NCI-H1417 (cell line): ENCODE measurements around the gene WAC.
"Not testable (repeated sequence)": the region's sequence is repeated elsewhere in the genome, so short reads cannot be mapped to it uniquely, and the experiment has no call there.

Experiments used
- DNase-seq, 3 experiments: peaks; one replicate each; lab custom pipeline; 2025; lab: John Stamatoyannopoulos, UW

WAC gene

DNA sequence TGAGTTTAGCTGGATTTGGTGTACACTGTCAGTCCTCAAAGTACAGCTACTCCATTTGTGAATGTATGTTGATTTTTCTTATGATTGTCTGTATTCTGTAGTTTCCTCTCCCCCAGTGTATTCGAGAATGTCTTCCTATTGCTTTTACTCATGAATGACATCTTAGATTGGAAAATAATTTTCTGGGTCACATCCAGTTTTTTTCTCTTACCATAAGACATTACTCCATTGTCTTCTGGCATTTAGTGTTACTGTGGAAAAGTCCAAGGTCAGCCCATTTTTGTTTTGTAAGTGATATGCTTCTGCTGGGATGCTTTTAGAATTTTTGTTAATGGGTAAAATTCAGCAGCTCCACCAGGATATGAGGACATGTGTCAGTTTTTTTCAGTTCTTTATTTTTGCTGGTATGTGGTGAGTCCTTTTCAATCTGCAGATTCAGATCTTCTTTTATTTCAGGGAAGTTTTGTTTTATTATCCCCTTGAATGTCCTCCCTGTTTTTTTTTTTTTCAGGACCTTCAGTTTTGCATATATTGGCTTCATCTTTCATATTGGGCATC, 33.6 kb downstream of the WAC start:
- no peak for DNase-seq

DNA sequence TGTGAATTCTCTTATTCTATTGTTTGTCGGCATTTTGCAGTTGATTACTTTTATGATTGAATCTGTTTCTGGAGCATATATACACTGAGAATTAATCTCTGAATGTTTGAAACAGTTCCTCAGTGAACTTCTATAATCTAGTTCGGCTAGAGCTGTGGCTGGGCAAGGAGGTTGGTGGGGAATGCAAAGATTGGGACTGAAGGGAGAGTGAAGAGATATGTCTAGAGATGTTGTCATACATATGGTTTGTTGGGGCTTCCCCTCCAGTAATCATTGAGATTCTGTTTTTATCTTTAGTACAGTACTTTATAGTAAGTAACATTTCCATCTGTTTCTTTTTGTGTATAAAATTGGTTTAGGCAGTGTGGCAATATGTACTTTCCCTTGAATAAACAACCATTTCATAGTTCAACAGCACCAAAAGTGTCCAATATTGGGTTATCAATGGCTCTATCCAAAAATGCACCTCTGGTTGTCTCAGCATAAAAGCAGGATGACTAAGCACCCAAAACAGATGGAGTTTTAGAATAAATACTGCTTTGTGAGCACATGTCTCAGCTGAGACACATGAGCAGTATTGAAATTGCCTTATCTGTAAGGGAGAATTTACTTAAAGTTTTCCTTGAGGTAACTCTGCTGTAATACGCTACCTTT, 36.7 kb downstream of the WAC start:
- no peak for DNase-seq

DNA sequence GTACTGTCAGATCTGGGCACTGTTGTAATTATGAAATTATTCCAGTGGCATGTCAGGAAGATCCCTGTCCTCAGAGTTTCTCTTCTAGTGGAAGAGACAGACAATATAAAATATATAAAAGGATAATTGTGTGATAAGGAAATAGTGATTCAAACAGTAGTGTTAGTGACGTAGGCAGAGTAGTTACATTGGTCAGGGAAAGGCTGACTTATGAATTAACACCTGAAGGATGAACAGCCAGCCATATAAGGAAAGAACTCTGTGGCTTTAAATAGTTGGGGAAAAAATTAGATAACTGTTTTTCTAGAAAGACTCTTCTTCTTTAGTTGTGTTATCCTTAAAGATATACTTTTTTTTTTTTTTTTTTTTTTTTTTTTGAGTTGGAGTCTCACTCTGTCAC, 37.7 kb downstream of the WAC start:
- DNase-seq = no peak

DNA sequence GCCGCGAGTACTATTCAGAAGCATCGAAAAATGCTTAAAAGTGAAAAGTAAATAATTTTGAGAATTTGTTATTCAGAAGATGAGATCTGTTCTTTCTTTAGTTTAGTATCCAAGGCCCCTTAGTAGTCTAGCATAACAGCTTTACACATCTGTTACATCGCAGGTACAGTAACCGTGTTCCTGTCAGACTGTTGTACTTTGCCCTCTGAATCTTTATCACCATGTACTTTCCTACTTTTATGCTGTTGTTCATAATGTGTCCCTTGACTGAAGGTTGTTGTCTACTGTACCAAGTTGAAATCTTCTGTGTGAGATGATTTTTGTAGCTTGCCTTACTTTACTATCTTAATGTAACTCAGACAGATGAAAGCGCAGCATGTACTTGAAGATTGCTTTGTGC, 38.3 kb downstream of the WAC start:
- DNase-seq = no peak

DNA sequence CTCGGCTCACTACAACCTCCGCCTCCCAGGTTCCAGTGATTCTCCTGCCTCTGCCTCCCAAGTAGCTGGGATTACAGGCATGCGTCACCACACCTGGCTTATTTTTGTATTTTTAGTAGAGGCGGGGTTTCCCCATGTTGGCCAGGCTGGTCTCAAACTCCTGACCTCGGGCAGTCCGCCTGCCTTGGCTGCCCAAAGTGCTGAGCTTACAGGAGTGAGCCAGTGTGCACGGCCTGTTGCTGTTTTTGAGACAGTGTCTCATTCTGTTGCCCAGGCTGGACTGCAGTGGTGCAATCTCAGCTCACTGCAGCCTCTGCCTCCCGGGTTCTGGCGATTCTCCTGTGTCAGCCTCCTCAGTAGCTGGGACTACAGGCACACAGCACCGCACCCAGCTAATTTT, 41.3 kb downstream of the WAC start:
- DNase-seq = not testable (repeated sequence)

DNA sequence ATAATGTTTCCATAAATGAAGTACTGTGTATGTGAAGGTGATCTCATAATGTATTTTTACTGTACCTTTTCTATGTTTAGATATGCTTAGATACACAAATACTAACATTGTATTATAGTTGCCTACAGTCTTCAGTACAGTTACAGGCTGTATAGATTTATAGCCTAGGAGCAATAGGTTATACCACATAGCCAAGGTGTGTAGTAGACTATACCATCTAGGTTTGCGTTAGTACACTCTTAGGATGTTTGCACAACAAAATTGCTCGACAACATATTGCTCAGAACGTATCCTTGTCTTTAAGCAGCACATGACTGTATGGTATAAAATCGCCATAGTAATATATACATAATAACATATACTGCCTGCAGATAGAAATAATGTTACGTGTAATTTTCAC, 42.9 kb downstream of the WAC start:
- DNase-seq = peak in 1 of 3 experiments; percentile 2

DNA sequence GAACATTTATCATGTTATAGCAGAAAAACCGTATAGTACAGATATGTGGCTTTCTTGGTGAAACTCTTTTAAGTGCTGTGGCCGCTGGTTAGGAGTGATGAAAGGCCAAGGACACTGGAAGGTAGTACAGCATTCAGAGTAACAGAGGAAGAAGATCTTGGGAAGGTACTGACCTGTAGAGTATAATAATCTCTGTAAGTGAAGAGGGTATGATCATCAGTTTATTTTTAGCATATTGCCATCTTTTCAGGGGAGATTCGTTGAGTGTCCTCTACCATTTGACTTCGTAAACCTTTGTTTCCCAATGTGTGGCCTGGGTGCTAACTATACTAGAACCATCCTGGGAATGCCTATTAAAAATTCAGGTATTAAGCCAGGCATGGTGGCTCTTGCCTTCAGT, 44.6 kb downstream of the WAC start:
- no peak for DNase-seq

DNA sequence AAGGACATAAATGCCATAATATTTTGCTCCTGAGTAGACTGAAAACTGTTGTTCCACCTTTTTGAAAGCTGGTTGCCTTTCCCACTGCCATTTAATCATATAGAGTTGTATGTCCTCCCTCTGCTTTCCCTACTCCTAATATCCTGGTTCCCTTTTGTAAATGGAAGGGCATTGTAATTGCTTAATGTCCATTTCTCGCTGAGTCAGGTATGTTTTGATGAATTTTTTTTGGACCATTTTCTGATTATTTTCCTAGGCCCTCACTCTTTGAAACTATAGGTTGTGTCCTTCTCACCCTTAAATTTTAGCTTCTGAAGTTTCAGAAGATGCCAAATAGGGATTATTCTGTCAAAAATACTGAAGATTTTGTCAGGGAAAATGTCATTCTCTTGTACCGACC, 45.5 kb downstream of the WAC start:
- DNase-seq = no peak

DNA sequence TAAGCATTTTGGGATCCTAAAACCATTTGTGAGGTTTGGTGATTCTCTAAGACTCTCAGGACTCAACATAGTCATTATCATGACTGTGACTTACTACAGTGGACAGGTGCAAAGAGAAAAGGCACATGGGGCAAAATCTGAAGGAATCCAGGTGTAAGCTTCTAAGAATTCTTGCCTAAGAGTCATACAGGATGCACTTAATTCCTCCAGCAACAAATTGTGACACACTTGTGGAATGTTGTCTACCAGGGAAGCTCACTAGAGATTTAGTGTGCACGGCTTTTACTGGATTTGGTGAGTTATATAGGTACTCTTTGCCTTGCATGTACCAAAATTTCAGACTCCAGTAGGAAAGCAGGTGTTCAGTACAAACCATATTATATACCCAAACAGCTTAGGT, 47.9 kb downstream of the WAC start:
- DNase-seq = no peak

DNA sequence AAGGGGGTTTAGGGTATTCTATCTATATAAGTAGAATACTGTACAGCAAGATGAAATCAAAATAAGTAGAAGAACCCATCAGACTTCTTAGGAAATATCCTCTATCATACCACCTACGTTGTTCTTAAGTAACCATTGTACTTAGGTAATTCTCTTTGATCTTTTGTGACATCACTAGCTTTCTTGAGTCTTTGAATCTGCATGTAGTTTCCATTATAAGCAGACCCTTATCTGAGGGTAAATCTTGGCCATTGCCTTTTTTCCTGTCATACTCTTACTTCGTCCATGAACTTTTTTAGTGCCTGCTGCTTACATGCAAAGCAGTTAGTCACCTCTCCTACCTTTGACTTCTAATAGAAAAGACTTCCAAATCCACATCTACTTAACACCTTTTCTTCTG, 49.0 kb downstream of the WAC start:
- DNase-seq = no peak

DNA sequence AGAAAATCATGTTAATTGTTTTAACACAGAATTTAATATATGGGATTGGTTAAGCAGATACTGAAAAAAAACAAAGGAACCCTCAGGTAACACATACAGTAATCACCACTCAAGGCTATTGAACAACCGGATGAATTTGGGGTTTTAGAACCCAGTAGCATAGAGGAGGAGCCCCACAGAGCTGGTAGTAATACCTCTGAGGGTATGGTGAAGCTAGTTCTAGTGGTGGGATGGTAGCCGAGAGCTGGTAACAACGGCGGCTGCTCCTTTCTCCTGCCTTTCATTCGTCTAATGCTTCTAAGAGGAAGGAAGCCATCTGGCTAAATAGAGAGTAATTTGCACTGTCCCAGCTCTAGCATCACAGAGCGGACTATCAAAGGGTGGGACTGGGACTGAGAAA, 52.2 kb downstream of the WAC start:
- no peak for DNase-seq

DNA sequence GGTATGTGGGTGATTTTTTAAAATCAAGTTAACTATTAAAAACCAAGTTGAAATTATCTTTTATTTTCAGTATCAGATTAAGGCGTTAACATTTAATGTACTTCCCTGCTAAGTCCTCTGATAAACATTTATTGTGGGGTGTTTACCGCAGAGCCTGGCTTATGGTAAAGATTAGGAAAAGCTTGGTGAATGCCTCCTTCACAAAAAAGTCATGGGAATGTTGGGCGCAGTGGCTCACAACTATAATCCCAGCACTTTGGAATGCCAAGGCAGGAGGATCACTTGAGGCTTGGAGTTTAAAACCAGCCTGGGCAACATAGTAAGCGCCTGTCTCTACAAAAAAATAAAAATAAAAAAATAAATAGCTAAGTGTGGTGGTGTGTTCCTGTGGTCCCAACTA, 53.3 kb downstream of the WAC start:
- DNase-seq = no peak

DNA sequence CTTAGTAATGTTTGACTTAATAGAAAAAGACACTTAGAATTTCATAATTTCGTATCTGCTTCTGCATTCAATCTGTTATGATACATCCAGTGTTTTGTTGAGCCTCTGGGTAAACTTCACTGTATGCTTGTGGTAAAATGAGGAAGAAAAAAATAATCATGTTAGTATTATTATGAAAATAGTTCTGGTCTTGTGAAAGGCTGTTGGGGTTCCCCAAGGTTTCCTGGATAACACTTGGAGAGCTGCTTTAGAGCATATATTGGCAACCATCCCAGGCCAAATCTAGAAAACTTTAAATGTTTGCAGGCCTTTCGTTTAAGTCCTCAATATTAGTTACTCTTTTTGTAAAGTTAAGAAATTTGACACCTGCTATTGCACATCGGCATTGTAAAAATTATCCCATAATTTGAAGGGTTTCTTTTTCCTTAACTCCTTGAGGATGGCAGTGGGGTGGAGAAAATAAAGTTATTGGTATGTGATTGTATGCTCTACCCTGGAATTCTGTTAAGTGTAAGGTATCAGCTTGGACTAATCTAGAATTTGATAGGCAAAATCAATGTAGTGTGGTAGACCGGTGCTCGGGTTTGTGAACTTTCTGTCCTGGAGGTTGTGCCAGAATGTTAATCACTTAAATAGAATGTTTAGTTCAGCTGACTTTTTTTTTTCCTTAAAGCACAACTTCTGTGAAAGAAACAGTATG, 54.5 kb downstream of the WAC start:
- no peak for DNase-seq

DNA sequence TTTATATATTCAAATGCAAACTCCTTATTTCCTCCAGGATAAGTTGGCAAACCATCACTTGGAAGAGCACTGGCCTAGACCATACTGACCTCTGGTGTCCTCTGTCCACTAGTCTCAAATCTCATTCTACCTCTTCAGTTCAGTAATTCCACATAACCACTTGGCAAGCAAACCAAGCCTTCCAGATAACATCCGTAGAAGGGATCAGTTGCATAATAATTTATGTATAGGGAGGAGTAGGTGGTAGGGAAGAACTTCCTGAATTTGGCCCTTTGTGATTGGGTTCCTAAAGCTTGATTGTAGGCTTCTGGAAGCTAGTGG, 55.0 kb downstream of the WAC start:
- no peak for DNase-seq

DNA sequence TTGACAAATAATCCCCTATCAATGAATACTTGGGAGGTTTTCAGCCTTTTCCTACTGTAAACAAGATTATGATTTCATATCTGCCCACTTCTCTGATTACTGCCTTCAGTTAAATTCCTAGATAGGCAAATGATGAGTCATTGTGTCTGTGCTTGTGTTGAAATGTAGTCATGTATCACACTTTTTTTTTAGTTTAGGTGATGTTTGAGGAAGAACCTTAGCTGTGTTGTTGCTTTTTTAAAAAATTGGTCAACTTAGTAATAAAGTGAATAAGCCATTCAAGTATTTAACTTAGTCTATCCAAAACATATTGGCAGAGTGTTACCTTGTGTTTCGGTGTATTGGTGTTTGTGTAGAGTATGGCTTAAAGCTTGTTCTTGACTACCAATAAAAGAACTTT, 60.0 kb downstream of the WAC start:
- no peak for DNase-seq

DNA sequence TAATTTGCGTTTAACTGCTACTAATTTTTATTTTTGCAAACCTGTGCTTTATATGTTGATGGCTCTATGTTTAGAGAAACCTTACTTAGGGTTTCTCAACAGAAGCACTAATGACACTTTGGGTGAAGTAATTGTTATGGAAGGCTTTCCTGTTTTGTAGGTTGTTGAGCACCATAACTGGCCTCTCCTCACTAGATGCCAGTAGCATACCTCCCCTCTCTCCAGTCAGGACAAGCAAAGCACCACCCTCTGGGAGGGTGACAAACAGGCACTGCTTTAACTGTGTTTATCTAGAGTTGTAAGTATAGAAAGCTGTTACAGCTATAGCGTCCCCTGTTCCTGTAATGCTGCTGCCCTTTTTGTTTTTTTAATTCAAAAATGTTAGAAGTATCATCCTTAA, 60.9 kb downstream of the WAC start:
- DNase-seq = no peak

DNA sequence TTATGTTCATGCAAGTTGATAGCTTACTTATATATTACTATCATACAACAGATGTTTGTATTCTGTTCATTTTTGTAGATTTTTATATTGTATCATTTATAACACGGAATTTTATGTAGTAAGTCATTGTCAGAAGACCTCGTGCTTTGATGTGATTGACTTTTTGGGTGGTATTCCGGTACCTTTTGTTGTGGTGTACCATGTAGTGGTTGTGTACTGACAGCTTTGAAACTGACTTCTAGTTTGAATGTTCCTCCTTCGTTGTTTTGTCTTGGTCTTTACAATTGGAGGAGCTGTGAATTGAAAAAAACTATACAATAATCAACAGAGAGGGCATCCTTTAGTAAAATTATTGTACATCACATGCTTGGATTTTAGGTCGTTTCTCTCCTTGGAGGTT, 61.5 kb downstream of the WAC start:
- no peak for DNase-seq

DNA sequence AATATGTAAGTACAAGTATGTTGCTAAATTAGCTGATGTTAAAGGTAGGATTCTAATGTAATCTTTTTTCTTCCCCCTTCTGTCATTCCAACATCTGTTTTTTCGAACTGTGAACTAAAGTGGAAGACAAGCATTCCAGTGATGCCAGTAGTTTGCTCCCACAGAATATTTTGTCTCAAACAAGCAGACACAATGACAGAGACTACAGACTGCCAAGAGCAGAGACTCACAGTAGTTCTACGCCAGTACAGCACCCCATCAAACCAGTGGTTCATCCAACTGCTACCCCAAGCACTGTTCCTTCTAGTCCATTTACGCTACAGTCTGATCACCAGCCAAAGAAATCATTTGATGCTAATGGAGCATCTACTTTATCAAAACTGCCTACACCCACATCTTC, 62.7 kb downstream of the WAC start:
- DNase-seq = no peak

DNA sequence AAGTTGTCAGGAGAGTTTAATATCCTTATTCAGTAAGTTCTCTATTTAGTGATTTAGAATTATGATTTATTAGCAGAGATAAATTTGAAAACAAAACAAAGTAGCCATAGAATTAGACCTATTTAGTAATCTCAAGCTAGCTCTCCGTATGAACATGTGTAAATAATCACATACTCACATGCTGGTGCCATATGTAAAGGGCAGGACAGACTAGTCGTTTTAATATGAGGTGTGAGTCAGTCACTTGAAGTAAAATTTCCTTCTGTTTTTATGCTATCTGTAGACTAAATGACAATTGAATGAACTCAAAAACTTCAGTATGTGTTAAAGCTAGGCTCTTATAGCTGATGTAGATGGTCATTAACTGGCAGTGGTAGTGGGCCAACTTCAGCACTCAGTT, 67.1 kb downstream of the WAC start:
- no peak for DNase-seq

DNA sequence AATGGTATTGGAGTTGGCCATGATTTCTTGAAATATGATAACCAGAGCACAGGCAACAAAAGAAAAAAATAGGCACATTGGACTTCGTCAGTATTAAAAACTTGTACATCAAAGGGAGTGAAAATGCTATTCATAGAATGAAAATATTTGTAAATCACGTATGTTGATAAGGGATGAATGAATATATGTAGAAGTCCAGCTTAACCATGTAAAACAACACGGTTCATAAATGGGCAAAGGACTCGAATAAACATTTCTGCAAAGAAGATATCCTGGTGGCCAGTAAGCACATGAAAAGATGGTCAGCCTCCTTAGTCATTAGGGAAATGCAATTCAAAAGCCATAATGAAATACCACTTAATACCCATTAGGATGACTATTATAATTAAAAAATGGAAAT, 68.1 kb downstream of the WAC start:
- DNase-seq = no peak

DNA sequence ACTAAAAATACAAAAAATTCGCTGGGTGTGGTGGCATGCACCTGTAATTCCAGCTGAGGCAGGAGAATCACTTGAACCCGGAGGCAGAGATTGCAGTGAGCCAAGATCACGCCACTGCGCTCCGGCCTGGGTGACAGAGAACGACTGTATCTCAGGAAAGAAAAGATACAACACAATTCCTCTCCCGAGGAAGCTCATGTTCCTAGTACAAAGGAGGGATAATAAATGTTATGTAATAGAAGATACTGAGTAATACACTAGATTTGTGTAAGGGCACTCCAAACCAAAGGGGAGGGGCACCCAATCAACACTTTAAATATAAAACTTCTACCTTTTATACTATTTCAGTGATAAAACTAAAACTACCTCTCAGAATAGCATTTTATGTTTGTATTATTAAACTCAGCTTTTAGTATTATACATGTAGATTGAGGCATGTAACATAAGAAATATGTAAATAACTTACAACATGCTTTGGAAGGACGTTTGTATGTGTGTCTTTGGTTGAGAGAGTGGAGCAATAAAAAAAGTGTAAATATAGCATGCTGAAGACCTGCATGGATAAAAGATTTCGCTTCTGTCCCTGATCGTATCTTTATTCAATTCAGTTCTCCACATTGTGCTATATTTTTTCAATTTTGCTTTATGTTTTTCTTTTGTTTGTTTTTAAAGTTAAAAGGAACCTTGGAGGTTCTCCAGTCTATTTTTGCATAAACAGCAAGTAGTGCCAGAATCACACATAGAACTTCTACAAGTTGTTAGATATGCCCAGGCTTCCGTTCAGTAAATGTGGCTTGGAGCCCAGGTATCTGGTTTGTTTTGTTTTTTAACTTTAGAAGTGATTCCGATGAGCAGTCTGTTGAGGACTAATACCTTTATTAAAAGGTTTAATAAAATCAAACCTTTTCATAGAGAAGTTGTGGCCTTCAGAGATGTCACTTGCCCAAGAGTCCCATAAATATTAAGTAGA, 71.9 kb downstream of the WAC start:
- no peak for DNase-seq

DNA sequence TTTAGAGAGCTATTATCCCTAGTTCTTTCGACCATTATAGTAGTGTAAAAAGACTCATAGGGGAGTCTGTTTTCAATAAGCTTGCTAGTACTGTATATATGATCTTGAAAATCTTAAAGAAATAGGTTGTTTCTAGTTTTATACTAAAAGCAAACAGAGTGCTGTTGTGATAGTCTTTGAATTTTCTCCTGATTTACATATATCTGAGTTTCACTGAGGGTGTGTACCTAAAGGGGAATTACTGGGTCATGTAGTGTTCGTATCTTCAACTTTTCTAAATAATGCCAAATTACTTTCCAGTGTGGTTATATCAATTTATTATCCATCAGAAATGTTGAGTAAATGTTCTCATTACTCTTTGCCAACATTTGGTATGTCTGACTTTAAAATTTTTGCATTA, 73.7 kb downstream of the WAC start:
- DNase-seq = no peak

DNA sequence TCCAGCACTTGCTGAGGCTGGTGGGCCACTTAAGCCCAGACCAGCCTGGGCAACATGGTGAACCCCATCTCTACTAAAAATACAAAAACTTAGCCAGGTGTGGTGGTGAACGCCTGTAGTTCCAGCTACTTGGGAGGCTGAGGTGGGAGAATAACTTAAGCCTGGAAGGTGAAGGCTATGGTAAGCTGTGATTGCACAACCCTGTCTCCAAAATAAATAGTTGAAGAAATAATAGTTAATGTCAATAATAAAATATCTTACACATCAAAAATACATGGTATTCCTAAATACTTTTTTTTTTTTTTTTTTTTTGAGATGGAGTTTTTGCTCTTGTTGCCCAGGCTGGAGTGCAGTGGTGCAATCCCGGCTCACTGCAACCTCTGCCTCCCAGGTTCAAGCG, 76.7 kb downstream of the WAC start:
- not testable (repeated sequence) for DNase-seq
